ENCODE measurements around the gene HPCAL4. TPM values are rescaled to one million over a fixed set of nuclear protein-coding genes. Genes with fewer than 3 reads are reported as not detected.

Gene HPCAL4
- total and polyA plus RNA-seq, 10 of the 15 experiments (the other 5 are each of a cell fraction or from before 2014, with no cell fraction given), result 0.05 to 0.18 (median 0.06) TPM; not detected in 5

DNA sequence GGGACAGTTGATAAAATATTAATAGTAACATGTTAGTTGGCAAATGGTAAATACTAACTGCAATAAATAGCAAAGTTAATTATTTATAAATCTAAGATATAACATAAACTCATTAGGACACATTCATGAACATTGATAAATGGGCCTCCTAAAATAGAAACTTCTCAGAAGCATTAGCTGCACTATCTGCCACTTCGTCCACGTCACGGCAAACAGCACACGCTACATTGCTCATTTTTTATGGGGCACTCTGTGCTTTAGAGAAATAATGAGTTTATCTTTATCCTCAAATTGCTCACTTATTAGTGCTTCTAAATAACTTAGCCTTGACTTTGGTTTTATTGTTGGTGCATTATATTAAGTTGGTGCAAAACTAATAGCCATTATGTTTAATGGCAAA is 16.3 kb upstream of the HPCAL4 start (continued):
- TF ChIP-seq NR2C2 (IDR thresholded peaks at IDR 0.05; ENCODE audit: borderline replicate concordance, control insufficient read depth, insufficient read length, low read depth) (no peak), BACH1 (IDR thresholded peaks at IDR 0.05; ENCODE audit: borderline replicate concordance) (no peak), MYB (IDR thresholded peaks at IDR 0.05; ENCODE audit: borderline replicate concordance, low read depth, low read length) (no peak), FOS (IDR thresholded peaks at IDR 0.05; ENCODE audit: borderline replicate concordance, extremely low read depth, insufficient read length) (no peak), SMARCA5 (IDR thresholded peaks at IDR 0.05) (no peak), NRF1 (conservative IDR thresholded peaks at IDR 0.05; ENCODE audit: low read depth, low read length) (no peak), MLLT1 (IDR thresholded peaks at IDR 0.05) (no peak), ZZZ3 (IDR thresholded peaks at IDR 0.05; ENCODE audit: control insufficient read depth, insufficient read length, low read depth) (no peak)

DNA sequence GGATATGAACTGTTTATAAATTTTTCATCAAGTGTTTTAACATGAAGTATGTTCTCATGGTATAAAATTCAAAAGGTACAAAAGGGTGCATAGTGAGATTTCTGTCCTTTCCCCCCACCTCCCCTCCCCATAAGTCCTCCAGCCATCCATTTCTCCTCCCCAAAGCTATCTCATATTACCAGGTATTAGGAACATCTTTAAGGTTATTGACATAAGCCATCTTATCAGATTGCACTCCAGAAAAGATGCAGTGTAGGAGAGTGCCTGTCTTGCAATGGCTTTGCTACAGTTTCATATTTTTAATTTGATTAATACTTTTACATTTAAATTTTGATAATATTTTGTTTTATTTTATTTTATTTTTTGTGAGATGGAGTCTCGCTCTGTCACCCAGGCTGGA is 13.5 kb upstream of the HPCAL4 start:
- ChIA-PET POLR2A (no interaction called here), RAD21 (ENCODE audit: unreplicated experiment) (no interaction called here), CTCF (interaction anchor here (0.6 to 6.5 kb wide), 3 partner anchors 32 to 668 kb away, joined by 4 to 39 read pairs (median 10); partner anchors contain the start of gene NT5C1A), SMC1A (ENCODE audit: uncharacterized antibody, unreplicated experiment) (no interaction called here)
- in situ Hi-C loops (cut with MboI), result no loop called here
- Histone ChIP-seq H3K9ac (ENCODE audit: control insufficient read depth, insufficient read depth, low read length) (no peak overlapping the region), H3K79me2 (ENCODE audit: control insufficient read depth, insufficient read depth, low read length) (no peaks in the 10 kb centered on the region), H2AFZ (ENCODE audit: control insufficient read depth, low read depth, low read length) (no peak overlapping the region), H3K36me3 (ENCODE audit: control insufficient read depth in 2 of 2, insufficient read depth in 2 of 2, low read length in 1 of 2) (no peaks in the 10 kb centered on the region), H3K27ac (ENCODE audit: control insufficient read depth, insufficient read depth) (no peak overlapping the region), H4K20me1 (ENCODE audit: control insufficient read depth, insufficient read depth) (no peaks in the 10 kb centered on the region), H3K27me3 (replicated peaks in 1 of 2; ENCODE audit: control insufficient read depth in 2 of 2, insufficient read depth in 2 of 2, low read length in 1 of 2) (no peaks in the 10 kb centered on the region), H3K4me1 (ENCODE audit: control insufficient read depth, insufficient read depth, low read length) (no peaks in the 10 kb centered on the region), H3K9me3 (replicated peaks; ENCODE audit: control insufficient read depth, insufficient read depth, low read length) (no peaks in the 10 kb centered on the region; the same call in 2 of the 3 replicates), H3K4me3 (no peak overlapping the region), H3K4me2 (ENCODE audit: control insufficient read depth, insufficient read depth) (no peak overlapping the region)
- ATAC-seq (no peak), FAIRE-seq (no peak), DNase-seq (ENCODE audit: low read depth, low spot score) (no peak)
- intact Hi-C loops (cut with micrococcal nuclease; ENCODE audit: unreplicated experiment), result no loop called here
- BruUV-seq (replicated peaks), result no TSS peak
- WGBS (ENCODE audit: insufficient coverage, insufficient replicate concordance, low lambda C conversion rate, missing lambda C conversion rate), result 33% methylated on average over 1 of the region's 1 CpG
- TF ChIP-seq CHD1 (IDR thresholded peaks at IDR 0.05; ENCODE audit: low read depth, low read length), result no peak
- no peak for TF ChIP-seq MEF2B (IDR thresholded peaks at IDR 0.05; ENCODE audit: partially characterized antibody, poor library complexity, severe bottlenecking)
- TF ChIP-seq FOXM1 (IDR thresholded peaks at IDR 0.05; ENCODE audit: low read depth, low read length), result no peak

Measured in GM12878 (cell line).